Posterior cingulate gyrus (tissue), 11 donors: ENCODE data around the gene CDH1.

Source experiments
- DNase-seq, 10 donors: peaks; one replicate each; pipeline versions ENCODE4 v3.0.0 to v3.0.0-alpha.2; 2020 to 2021; ENCODE audit warnings: mixed read lengths in 3 of 10
- intact Hi-C: fragments of 100-400 bp; cut with DNase I; formaldehyde crosslinking; loops from one replicate; pipeline ENCODE4 v1.15.1; 2023

CDH1 gene

DNA sequence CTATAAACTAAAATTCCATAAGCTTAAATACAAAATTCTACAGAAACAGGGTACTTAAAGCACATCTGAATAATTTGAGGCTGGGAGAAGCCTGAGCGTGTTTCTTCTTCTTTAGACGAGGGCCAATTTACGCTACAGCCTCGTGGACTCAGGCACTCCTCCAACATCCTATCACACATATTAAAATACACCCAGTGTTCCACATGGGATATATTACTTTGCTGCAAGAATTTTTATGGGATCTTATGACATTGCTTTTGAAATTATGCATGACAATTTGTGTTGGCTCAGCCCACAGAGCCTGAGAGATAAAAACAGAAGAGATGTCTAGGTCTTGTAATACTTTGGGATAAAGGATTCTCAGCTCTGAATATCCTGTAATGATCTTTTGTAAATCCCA lies 102.7 kb downstream of the CDH1 start:
- intact Hi-C loops: loop anchor here (5.0 kb wide), 2 partner anchors 138 to 313 kb away; no protein-coding TSS in a partner anchor
- DNase-seq: no peak

DNA sequence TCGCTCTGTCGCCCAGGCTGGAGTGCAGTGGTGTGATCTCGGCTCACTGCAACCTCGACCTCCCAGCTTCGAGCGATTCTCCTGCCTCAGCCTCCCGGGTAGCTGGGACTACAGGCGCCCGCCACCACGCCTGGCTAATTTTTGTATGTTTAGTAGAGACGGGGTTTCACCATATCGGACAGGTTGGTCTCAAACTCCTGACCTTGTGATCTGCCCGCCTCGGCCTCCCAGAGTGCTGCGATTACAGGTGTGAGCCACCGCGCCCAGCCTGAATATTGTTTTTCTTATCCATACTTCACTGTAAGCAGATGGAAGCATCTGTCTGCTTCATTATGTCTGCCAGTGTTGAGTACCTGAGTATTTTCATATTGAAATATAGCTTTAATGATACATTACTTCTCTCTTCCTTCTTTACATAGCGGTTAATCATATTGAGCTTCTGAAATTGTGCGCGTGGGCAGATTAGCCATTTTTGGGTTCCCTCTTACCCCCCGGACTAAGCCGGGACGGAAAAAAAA lies 105.9 kb downstream of the CDH1 start:
- DNase-seq: peak in 1 of 10 donors; percentile 63
- intact Hi-C loops: loop anchor here (5.0 kb wide), 2 partner anchors 141 to 316 kb away; no protein-coding TSS in a partner anchor

DNA sequence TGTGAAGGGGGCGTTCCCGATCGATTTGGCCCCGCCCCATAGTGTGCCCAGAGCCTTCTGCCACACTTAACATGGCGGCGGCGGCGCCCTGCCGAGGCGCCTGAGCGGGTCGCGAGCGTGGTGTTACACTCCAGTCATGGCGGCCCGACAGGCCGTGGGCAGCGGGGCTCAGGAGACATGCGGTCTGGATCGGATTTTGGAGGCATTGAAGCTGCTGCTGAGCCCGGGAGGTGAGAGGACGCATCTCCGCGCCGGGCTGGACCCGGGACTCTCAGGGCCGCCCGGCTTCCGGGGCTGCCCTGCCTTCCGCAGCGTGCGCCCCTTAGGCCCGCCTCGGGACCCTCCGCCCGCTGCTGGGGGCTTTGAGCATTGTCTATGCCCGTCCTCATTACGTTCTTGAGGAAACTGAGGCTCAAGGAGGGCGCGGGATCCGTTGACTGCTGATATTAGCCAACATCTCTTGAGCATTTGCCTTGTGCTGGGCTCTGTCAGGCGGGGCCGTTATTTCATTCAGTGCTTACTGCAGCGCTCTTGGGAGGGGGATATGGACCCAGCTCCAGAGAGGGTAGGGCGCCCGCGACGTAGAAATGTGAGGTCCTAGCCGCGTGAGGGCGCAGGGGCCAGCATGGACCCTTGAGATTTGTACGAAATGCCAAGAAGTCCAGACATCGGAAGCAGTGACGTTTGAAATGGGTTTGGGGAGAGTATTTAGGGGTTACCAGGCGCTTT lies 106.6 kb downstream of the CDH1 start, which contains the start of gene TANGO6:
Gene TANGO6, plus strand, starts transcription at position 50 of the 729 bp plus-strand sequence. Its CDS starts 87 bp downstream, at position 137.
- intact Hi-C loops: loop anchor here (5.0 kb wide), 2 partner anchors 141 to 316 kb away; no protein-coding TSS in a partner anchor
- DNase-seq: peak; percentile 73 to 97 (median 85)

DNA sequence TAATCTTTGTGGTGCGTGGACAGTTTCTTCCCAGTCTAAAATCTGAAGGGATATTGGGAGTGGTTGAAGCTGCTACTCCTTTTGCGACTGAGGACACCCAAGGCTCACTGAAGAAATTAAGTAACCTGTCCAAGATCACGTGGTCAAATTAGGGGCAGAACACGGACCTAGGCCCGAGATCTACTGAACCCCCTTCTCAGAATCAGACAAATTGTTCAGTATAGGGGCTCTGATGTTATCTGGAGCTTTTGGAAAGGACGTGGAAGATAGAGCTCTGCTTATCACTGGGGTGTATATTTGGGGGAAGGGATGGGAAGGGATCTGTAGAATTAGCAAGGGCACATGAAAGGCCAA lies 107.1 kb downstream of the CDH1 start:
- intact Hi-C loops: loop anchor here (5.0 kb wide), 2 partner anchors 142 to 317 kb away; no protein-coding TSS in a partner anchor
- peak in 1 of 10 donors; percentile 29 for DNase-seq

DNA sequence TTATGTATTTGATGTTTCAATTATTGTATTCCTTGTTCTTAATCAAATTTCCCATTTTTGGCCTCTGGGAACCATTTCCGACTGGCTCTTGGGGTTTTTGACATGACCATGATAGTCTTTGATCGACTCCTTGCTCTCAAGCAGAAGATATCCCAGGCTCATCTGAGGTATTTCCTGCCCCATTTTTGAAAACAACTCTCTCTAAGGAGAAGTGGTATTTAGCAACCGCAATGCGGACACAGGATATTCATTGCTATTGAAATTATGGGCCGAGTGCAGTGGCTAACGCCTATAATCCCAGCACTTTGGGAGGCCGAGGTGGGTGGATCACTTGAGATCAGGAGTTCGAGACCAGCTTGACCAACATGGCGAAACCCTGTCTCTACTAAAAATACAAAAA lies 111.7 kb downstream of the CDH1 start:
- DNase-seq: no peak
- intact Hi-C loops: loop anchor here (5.0 kb wide), 1 partner anchor 274 kb away; no protein-coding TSS in a partner anchor

DNA sequence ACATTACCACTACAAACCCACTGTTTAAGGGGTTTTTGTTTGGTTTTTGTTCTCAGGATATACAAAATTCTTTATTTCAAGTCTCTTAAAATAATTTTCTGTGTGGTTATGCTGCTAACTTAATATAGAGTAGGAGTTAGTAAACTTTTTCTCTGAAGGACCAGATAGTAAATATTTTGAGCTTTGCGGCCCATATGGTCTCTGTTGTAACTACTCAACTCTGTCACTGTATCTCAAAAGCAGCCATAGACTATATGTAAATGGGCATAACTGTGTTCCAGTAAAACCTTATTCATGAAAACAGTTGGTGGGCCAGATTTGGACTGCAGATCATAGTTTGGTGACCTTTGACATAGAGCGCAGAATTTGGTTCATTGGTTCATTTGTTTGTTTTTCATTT lies 113.4 kb downstream of the CDH1 start:
- intact Hi-C loops: no loop called here

DNA sequence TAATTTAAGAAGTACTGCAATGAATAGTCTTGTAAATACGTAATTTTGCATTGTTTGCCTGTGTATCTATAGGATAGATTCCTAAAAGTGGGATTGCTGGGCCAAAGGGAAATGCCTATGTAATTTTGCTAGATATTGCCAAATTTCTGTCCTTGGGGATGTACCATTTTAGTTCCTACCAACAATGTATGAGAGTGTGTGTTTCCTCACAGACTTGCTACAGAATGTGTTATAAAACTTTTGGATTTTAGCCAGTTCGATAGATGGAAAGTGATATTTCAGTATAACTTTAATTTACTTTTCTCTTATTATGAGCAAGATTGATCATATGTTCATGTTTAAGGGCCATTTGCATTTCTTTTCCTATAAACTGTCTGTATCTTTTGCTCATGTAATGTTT lies 114.5 kb downstream of the CDH1 start:
- intact Hi-C loops: no loop called here

More for the DNA sequence above, 113.4 kb downstream of the CDH1 start:
- no peak for DNase-seq

DNA sequence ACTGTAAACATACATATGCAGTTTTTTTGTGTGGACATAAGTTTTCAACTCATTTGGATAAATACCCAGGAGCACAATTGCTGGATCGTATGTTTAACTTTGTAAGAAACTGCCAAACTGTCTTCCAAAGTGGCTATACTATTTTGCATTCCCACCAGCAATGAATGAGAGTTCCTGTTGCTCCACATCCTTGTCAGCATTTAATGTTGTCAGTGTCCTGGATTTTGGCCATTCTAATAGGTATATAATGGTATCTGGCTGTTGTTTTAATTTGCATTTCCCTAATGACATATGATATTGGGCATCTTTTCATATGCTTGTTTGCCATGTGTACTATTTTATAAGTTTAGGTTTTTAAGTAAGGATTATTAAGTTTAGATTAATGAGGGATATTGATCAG lies 120.4 kb downstream of the CDH1 start:
- no peak for DNase-seq
- intact Hi-C loops: no loop called here

More for the DNA sequence above, 114.5 kb downstream of the CDH1 start:
- DNase-seq: no peak

DNA sequence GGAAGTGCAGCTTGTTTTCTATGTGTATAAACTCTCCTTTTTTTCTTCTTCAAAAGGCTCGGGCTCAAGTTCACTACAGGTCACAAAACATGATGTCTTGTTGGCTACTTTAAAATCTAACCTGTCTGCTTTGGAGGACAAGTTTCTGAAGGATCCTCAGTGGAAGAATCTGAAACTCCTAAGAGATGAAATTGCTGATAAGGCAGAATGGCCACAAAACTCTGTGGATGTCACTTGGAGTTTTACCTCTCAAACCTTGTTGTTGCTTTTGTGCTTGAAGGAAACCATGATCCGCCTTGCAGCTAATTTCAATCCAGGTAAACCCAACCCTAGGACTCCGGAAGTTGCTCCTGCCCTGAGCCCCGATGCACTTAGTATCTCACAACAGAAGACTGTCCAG lies 122.7 kb downstream of the CDH1 start:
- intact Hi-C loops: no loop called here
- DNase-seq: no peak

DNA sequence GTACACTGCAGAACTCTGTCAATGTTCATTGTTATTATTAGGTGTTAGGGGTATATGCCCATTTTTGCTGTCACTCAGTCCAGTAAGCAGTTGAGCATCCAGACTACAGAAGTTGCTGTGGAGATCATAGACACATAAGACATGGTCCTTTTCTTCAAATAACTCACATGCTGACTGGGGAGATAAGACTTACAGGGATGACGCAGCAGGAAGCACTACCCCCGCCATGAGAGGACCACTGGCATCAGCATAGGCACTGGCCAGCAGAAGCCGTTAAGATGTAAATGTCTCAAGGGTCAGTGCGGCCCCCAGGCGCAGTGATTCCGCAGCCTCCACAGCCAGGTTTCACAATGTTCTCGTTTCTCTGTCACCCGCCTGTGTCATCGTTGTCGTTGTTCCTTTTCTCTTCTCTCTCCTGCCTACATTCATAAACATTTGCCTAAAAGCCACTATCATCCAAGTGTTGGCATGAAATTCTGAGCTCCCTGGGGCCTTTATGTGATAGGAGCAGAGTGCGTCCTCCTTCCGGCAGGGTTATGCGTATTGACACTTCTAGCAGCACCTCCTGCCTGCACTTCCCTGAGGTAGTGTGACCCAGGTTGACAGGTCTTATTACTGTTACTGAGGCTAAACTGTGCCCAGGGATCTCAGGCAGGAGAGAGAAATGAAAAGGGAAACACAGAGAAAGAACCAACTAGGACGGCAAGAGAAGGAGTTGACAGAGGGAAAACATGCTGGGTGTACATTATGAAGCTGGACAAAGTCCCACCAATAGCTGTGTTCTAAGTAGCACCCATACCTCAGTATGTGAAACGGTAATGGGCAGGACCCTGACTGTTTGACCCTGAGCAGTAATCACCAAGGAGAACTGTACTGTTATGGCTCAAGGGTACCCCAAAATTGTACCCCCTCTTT lies 124.1 kb downstream of the CDH1 start:
- intact Hi-C loops: no loop called here
- no peak for DNase-seq

DNA sequence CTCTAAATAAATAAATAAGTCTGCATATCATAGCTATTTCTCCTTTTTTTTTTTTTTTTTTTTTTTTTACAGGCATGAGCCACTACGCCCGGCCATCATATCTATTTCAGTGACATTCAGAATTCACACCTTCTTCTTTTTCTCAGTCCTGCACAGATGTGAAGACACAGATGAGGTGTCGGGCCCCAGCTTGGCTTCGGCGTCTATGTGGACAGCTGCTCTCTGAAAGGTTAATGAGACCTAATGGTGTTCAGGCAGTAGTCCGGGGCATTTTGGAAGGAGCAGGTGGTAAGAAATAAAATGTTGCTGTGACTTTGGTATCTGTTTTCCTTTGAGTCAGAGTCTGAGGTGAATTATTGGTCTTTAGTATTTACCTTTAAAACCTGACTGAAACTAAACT lies 129.8 kb downstream of the CDH1 start:
- intact Hi-C loops: no loop called here
- no peak for DNase-seq

DNA sequence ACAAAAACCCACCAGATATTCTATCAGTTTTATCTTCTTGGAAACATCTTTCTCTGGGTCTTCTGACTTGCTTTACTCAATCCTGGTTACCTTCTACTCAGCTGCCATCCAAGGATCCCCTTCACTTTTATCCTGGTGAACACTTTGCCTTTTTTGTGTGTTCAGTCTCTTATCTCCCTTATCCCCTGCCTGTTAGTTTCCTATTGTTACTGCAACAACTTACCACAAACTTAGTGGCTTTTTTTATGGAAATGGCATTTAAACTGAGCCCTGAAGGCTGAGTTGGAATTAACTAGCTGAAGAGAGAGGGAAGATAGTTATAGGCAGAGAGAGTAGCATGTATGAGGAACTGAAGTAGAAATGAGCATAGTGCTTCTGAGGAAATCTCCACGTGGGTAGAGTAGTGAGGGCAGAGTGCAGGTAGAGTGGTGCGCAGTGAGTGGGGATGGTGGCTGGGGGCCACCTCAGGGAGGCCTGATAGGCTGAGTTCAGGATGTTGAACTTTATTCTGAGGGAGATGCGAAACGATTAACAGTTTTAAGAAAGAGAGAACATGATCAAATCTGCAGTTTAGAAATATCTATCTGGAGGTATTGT lies 132.5 kb downstream of the CDH1 start:
- DNase-seq: no peak
- intact Hi-C loops: no loop called here

DNA sequence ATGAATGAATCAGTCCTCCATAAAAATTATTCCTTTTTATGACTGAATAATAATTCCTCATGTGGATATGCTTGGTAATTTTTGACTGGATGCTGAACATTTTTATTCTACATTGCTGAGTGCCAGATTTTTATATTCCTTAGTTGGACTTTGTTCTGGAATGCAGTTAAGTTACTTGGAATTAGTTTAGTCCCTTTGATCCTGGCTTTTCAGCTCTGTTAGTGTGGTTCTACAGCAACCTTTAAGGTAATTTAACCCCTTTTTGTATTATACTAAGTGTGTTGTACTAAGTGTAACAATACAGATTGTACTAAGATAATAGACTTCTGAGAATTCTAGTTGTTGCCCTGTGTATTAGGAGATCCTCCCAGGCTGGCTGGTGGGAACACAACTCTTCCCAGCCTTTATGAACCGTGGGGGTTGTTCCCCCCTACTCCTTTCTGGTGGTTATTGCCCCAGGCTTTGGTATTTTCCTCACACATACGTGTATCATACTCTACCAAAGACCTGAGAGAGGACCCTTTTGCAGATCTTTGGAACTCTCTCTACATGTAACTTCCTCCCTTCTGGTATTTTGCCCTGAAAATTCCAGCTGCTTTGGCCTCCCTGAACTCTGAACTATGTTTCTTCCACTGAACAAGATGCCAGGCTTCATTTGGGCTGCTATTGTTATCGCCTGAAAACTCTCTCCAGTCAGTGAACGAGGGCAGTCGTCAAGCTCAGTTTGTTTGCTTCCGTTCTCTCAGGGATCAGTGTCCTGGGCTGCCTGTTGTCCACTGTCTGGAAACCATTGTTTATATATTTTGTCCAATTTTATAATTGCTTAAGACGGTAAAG lies 136.8 kb downstream of the CDH1 start:
- no peak for DNase-seq
- intact Hi-C loops: no loop called here

DNA sequence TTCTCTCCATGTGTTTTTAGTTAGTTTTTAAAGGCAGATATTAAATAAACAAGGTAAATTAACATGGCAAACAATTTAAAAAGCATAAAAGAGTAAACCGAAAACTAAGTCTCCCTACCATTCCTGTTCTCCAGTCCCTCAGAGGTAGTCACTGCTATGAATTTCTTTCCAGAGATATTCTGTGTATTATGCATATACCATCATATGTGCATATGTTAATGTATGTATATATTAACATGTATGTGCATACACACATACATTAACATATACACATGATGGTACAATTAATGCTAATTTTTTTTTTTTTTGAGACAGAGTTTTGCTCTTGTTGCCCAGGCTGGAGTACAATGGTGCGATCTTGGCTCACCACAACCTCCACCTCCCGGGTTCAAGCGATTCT lies 138.8 kb downstream of the CDH1 start:
- intact Hi-C loops: no loop called here

DNA sequence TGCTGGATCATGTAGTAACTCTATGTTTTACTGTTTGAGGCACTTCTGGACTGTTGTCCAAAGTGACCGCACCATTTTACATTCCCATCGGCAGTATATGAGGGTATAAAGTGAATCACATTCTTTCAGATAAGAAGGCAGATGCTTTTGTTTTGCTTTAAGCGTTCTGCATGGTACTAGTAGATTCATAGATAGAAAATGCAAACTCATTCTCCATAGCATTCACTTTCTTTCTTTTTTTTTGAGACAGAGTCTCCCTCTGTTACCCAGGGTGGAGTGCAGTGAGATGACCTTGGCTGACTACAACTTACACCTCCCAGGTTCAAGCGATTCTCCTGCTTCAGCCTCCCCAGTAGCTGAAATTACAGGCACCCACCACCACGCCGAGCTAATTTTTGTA lies 146.6 kb downstream of the CDH1 start:
- intact Hi-C loops: no loop called here
- DNase-seq: no peak

More for the DNA sequence above, 138.8 kb downstream of the CDH1 start:
- DNase-seq: no peak

DNA sequence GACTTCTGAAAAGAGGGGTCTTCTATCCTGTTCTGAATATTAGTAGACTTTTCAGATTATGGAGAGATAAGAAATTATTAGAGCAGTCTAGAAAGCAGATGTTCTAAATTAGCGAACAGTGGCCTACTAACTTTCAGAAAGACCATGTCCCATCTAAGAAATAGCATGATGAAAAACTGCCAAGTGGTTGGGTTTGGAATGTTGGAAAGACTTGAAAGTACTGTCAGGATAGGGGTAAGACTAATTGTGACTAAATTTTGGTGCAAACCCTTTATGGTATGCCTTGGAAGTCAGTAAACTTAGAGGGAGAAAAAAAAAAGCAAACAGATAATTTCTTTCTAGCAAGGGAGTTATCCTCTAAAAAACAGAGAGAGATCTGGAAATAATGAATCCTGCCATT lies 147.3 kb downstream of the CDH1 start:
- DNase-seq: no peak
- intact Hi-C loops: no loop called here
